ENCODE measurements around the gene PPP2R1B.
A peak's percentile ranks its signal among the peaks of the same experiment; 100 is the strongest.

The PPP2R1B gene

DNA sequence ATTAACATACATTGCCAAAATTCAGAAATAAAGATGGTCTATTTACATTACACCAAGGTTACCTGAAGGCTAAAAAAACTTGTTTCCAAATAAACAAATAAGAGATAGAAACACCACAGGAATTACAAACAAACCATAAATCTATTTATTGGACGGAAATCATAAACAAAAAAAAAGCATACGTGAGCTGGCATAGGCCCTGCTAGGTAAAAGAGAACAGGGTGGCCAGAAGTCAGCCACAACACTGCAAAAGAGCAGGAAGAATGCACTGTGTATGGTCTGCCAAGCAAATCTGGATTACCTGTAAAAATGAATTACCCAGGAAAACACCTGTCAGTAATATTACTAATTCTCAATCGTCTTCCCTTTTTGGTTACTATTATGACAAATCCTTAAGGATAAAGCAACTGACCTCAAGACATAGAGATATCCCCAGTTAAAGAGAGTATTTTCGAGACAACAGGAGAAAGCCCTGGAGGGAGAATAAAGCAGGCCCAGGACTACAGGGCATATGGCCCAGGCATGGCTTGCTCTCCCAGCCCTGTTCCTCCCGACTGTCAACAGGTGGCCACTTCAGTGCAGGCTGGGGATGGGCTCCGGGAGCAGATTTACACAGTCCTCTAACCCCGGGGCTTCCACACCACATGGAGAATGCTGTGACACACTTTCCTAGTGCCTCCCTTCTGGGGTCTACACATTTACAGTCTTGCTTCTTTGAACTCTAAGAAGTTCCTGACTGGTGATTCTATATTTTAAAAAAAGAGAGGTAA, 18.0 kb downstream of the PPP2R1B start:
- no peak for DNase-seq (ENCODE audit: low spot score)

DNA sequence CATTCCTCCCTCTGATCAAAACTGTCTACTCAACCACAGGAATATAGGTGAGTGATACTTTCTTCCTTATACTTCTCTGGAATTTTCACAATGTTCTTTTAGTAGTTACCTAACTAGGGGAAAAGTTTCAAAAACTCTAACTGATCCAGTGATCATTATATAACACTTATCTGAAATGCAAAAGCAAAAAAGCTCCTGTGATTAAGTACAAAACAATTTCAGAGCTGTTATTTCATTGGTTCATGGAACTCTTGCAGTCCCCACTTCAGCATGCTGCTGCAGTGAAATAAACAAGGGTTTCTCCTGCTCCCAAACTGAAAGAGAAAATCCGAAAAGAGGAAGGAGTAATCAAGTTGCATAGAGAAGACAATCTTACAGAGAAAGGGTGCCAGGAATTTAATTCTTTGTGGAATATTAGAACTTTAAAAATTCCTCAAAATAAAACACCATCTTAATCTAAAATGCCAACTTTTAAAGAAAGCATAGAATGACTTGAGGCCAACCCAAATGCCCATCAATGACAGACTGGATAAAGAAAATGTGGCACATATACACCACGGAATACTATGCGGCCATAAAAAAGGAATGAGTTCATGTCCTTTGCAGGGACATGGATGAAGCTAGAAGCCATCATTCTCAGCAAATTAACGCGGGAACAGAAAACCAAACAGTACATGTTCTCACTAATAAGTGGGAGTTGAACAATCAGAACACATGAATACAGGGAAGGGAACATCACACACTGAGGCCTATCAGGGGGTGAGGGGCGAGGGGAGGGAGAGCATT, 20.3 kb downstream of the PPP2R1B start:
- DNase-seq (ENCODE audit: low spot score) = peak; percentile 60

DNA sequence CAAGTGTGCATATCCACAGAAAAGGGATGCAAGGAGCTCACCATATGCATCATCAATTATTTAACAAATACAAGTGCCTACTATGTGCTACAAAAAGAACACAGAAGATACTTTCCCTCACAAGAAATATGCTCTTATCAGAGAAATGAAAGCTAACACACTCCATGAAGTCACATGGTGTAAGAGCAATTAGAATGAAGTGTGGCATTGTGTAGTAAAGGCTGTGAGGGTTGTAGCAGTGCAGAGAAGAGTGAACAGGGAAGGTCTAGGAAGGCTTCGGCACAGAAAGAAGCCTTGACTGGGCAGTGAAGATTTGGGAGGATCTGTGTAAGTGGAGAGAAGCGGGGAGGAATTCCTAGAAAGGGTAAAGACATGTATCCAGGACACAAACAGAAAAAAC, 22.5 kb downstream of the PPP2R1B start:
- DNase-seq (ENCODE audit: low spot score) = no peak

DNA sequence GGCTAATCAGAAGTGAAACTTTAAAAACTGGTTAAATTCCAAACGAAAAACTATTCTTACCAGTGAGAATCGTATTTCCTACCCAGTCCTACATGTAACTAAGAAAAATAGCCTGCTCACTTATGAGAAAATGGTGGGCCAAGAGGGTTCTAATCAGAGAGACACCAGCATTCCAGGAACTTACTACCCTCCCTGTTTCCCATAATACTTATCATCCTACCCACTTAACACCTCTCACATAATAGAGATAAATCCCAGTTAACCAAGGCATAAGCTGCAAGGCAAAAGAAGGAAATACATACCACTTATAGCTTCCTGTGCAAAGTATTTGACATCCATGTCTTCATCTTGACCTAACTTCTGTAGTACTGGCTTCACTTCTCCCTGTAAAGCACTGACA, 24.4 kb downstream of the PPP2R1B start:
- no peak for DNase-seq (ENCODE audit: low spot score)

DNA sequence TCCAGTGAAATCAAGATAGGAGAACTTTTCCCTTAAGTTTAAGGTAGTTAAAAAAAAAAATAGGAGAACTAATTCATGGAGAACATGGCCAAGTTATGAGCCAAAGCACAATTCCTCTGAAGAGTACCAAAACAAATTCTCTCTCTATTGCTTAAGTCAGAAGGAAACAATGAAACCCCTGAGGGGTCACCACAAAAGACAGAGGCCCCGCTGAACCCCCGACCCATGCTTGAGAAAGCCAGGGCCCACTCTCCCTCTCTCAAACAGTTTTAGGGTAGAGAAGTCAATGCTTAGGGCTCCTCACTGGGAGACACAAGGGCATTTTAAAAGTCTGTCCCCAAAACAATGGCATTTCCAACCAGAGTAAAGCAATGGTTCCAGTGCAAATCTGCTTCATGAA, 26.9 kb downstream of the PPP2R1B start:
- no peak for DNase-seq (ENCODE audit: low spot score)

DNA sequence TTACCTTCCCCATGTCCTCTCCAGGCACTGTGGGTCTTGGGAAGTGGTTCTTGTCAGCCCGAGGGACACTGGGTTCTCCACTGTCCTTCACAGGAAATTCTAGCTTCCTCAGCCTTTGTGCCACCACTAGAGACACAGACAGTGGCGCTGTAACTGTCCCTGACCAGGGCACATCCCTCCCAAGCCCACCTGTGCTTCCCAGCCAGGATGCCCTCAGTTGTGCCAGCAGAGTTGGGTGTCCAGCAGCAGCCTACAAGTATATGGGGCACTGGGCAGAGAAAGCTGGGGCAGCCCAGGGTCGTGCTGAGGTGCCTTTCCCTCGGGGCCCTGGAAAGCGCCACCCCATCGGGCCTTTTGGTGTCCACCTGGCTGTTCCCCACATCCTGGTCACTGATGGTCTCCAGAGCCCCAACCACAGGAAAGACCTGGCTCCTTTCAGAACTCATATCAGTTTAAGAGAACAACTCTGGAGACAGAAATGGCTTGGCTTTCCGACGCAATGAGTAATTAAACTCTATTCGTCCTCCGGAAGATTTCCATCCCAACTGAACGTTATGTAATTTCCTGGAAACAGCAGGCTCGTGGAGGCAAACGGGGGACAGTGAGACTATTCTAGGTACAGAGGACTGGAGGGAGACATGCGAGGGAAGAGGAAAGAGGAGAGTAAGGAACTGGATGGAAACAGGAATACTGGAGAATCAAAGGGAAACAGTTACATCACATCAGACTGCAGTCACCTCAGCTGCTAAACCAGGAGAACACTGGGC, 28.6 kb downstream of the PPP2R1B start:
- no peak for DNase-seq (ENCODE audit: low spot score)

DNA sequence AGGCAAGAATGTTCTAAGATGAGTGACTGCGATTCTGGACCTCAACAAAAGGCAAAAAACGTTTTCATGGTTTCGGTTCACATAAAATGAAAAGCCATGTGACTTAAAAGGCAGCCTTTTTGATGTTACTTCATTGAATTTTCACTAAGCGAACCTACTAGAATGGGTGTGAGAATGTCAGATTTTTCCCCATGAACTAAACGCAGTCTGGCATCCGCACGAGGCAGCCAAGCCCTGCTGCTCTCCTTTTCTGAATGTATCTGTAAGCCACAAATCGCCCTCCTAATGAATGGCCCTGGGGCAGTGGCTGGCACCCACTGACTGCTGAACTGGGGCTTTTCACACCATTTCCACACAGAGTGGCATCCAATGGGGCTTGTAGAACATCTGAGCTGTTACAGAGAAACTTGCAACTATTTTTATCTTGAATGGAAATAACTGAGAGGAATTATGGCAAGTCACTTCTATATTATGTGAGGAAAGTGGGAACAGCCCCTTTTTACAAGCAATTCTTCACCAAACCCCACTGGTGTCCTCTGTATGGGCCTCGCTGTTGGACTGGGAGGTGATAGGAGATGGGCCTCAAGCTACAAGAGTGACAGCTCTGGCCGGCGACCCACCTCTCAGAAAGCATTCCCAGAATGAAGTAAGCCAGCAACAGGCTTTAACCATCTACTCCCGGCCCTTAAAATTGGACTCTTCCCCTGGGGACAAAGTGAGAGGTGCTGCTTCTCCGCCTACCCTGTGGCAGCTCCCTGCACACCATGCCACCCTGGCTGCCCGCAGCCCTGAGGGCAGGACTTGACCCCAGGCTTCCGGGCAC, 29.4 kb downstream of the PPP2R1B start:
- DNase-seq (ENCODE audit: low spot score) = no peak

DNA sequence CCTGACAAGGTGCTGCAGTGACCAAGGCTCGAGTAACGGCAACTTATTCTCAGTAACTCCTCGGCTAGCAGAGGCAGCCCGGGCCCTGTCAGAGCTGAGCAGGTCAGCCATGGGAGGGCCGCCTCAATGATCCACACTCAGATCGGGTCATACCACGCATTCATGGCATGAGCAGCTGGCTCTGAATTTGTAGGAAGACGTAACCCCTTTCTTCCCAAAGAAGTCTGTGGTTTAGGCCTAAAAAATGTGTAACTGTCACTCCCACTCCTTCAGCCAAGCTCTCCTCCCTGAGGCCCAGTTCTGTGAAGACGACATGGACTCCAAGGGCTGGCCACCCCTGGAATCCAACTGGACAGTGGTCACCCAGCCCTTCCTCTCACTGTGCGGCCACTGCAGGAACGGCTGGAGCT, 30.0 kb downstream of the PPP2R1B start:
- DNase-seq (ENCODE audit: low spot score) = peak; percentile 63

DNA sequence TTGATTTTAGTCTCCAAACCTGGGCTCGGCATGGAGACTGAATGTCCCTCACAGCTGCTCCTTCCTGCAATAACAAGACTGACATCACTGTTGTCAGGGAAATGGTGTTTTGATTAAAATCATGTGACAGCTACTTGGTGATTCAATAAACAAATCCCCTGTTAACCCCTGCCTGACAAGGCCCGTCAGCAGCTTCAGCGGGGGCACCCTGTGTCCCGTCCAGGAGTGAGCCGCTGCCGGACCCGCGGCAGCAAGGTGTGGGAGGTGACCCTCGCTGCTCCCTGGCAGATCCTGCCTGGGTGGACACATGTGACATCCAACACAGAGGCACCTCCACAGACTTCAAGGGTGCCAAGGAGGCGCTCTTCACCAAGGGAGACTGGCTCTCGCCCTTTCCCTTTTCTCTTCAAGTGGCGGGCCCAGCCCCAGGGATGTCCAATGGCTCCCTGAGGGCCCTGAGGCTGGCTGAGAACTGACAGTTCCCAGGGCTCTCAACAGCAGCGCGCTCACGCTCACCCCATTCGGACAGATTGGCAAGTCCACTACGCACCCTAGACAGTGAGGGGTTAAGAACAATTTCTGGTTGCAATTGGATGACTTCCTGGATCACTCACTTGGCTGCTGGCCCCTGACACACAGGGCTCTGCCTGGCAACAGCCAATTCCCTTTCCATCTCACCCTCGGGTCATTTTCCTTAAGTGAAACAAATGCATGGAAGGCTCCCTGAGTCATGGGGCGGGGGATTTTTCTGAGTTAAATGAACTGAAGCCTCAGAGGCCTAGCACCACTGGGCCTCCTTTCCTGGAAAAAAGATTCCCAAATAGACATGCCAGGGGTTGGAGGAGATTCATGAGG, 30.7 kb downstream of the PPP2R1B start:
- DNase-seq (ENCODE audit: low spot score) = peak; percentile 93

DNA sequence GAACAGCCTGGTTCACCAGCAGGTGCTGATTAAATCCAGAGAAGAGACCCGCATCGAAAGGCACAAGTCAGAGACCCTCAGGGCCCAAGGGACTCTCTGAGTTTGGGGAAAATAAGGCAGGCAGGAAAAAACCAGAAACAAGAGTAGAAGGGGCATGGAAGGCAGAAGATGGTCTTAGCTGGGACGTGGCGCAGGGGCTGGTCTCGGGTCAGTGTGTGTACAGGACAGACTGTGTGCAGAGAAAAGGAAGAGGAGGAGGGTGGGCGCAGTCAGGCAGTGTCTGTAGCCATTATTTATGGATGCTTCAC, 31.3 kb downstream of the PPP2R1B start:
- DNase-seq (ENCODE audit: low spot score) = no peak

DNA sequence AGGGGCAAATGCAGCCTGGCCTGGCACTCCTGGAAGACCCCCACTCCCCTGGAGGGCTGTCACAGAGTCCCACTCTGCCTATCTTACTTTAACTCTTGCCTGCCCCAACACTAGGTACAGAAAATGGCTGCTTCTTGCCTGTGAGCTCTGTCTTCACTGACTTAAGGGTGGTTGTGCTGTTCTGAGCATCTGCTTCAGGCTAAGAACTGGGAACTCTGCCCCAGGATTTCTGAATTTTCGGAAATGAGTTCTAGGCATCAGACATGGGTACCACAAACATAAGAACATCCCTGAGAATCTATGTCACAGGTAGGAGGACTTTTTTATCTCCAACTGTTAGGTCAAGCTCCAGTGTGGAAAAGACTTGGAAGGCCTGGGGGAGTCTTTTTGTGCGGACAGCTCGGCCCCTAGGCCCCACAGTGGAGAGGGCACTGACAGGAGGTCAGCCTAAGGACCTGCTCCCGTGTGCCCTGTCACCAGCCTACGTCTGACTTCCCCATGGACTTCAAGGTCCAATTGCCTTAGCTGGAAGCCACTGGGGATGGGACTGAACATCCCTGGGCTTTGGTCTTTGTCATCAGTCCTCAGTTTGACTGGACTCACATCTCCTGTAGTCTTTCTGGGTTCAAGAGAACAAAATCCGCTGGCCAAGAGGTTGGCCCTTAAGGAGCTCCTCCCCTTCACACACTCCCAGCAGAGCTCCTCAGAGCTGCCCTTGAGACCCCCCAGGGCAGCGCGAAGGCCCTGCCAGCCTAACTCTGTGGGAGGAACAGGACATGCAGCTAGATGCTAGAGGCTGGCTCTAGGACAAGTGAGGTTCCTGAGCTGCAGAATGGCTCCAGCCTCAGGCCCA, 31.9 kb downstream of the PPP2R1B start:
- DNase-seq (ENCODE audit: low spot score) = no peak

DNA sequence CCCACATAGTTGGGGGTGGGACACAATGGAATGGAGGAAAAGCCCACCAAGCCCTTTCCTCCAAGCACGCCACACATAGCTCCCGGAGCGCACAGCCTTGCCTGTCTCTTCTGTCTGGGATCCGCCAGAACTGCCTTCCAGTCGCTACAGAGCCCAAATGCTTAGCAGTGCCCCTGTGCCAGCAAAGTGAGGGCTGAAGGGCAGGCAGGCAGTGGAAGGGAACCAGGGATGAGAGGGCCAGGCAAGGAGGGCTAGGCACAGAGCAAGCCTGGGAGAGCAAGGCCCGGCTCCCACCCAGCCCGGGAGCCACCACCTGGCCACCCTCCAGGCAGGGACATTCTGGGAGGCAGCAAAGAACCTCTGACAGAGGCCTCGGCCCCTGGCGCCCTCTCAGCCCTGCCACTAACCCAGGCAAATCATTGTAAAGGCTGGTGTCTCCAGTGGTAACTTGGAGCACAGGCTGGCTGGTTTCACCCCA, 32.5 kb downstream of the PPP2R1B start:
- DNase-seq (ENCODE audit: low spot score) = no peak

DNA sequence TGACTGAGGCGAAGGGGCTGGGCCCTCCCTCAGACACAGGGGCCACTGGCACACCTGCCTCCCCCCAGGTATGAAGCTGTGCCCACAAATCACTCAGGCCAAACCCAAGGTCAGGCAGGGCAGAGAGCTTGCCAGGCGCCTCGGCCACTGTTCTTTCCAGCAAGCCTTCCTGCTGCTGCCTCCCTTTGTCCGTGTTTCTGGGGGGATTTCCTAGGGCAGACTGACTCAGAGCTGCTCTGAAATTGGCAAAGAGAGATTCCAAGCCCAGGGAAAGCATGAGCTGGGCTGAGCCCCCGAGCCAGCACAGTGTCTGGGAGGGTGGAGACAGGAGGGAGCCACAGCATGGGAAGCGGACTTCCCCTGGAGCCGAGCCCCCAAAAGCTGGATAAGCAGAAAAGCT, 33.2 kb downstream of the PPP2R1B start:
- peak; percentile 74 for DNase-seq (ENCODE audit: low spot score)

DNA sequence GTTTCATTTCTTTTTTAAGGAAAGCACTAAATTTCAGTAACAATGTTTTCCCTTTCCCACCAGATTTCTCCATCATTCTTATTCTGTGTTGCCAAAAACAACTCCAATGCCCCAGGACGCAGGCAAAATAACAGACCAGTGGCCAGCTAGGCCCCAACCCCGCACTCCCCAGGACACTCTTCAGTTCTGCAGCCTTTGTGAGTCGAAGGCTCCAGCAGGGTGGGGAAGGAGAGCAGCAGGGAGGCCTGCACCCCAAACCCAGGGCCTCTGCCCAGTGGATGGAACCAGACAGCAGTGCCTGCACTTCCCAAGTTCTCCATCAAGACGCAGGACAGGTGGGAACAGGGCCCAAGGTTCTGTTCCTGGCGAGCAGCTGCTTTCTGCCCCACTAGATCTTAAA, 34.4 kb downstream of the PPP2R1B start:
- no peak for DNase-seq (ENCODE audit: low spot score)

DNA sequence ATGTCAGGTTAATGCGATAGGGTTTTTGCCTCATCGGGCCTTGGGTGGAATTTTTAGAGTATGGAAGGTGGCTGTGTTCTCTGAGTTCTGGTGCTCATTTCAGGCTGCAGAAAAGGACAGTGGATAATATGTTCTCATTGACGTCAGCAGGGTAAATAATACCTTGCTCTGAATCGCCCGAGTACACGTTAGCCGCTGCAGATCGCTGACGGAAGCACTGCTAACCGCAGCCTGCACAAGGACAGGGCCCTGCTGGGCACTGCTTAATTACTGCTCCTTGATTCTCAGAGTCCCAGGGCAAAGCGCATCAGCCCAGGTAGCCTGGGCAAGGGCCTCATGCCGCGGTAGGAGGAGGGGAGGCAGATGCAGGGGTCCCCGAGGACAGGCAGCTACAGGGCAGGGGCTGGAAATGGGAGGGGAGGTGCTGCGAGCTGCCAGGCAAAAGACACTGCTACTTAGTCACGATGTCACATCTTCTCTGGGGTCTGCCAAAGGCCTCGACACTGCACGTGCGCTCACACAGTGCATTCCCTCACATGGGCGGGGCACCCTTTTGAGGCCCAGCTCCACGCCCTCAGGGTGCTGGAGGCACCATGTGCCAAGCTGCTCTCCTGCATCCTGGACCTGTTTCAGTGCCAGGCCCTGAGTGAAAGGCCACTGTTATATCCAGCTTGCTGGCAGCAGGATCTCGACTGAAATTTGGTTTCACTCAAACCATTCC, 35.2 kb downstream of the PPP2R1B start:
- DNase-seq (ENCODE audit: low spot score) = no peak

DNA sequence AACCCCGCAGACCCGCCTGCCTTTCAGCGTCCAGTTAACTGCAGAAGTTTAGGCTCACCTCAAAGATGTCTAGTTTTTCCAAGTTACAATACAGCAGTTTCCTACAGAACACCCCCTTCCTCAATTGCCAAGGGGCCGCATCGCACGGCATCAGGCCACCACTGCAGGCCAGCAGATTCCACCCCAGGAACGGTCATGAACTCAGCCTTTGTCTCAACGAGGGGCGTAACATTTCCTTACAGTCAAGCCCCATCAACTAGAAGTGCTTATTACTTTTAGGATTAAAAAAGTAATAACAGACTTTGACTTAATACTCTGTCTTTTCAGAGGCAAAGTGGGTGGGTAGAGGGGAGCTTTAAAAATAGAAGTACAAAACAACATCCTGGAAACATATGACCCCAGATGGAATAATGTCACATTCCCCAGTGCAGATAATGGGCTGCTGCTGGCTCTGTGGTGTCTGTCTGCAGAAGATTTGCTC, 36.3 kb downstream of the PPP2R1B start:
- DNase-seq (ENCODE audit: low spot score) = no peak

DNA sequence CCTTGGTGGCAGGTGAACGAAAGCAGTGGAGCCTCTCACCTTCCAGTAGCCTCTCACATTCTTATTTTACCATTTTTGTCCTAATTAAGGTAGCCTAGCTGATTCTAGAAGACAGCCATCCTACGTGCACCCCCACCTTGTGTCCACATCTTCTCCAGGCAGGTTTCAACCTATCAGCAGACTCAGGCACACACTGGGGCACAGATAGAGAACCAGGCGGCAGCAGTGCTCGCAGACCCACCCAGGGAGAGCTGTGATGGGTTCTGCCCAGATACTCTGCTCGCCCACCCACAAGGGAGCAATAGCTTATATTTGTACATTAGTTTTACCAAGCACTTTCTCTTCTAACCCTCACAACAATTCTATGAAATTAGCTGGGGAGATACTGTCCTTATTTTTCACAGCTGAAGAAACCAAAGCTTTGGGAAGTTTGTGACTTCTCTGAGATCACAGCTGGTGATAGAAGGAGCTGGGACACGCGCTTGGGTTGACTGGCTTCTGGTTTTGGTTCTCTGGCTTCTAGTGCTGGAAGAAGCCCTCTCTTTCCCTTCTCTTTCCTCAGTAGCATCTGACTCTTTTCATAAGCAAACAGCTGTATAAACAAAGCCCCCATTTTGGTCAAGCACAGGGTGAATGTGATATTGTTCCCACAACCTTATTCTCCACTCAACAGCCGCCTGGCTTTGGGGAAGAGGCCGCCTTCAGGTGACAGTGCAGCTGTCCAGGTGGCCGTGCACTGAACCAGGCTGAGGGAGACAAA, 36.9 kb downstream of the PPP2R1B start:
- DNase-seq (ENCODE audit: low spot score) = no peak

DNA sequence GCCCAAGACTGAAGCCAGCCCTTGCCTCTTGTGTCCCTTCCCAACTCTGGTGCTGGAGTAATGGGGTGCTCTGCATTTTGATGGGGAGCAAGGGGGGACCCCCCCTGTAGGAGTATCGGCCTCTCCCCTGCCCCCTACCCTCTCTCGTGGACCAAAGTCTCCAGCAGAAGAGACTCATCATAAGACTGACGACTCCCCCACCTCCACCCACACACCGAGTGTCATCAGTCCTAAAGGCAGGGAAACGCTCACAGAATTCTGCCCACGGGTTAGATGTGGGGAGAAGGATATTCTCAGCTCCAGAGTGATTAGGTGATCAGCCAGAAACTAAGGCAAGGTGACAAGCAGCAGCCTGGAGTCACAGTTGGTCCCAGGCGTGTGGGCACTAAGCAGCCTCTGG, 38.8 kb downstream of the PPP2R1B start:
- DNase-seq (ENCODE audit: low spot score) = no peak

All from AG08395 (cell line).